Measurements from ENCODE around the gene ANKRD23.
A peak's percentile ranks its signal among the peaks of the same experiment; 100 is the strongest.

Gene ANKRD23

GRCh38 chr2:96809216-96809882 lies 34.5 kb downstream of the ANKRD23 start:
- peaks cover 16 to 19% of the 10 kb centered on the region in 2 donors for H3K36me3 ChIP-seq (replicated peaks in 1 of 2; ENCODE audit: control insufficient read depth in 2 of 2, insufficient read depth in 2 of 2, low read length in 2 of 2)
- no peak overlapping the region for H2AK5ac ChIP-seq (ENCODE audit: low read depth, low read length)
- no peak overlapping the region for H2BK5ac ChIP-seq (ENCODE audit: low read length)
- no peak overlapping the region for H3K4me3 ChIP-seq (ENCODE audit: low read length in 2 of 2)
- no peak overlapping the region for H3K4me2 ChIP-seq (ENCODE audit: insufficient read depth, low read length, poor library complexity, severe bottlenecking)
- H3K18ac ChIP-seq (ENCODE audit: low read length), result no peak overlapping the region
- H4K91ac ChIP-seq (ENCODE audit: low read depth, low read length, poor library complexity), result no peak overlapping the region
- no peak overlapping the region for H3K27ac ChIP-seq (replicated peaks; ENCODE audit: low read length)
- no peaks in the 10 kb centered on the region for H3K4me1 ChIP-seq (ENCODE audit: control insufficient read depth in 2 of 2, insufficient read depth in 1 of 2, low read depth in 1 of 2, low read length in 2 of 2)
- H3K79me1 ChIP-seq (ENCODE audit: low read depth, low read length), result peaks cover 3% of the 10 kb centered on the region
- H2BK15ac ChIP-seq (ENCODE audit: low read length), result no peak overlapping the region
- H2AFZ ChIP-seq (ENCODE audit: low read length), result no peak overlapping the region
- H2BK120ac ChIP-seq (ENCODE audit: low read depth, low read length), result no peak overlapping the region
- no peak overlapping the region for H3K4ac ChIP-seq (ENCODE audit: low read length)
- WGBS, 2 donors (ENCODE audit: extremely low coverage in 2 of 2, insufficient read length in 2 of 2, insufficient replicate concordance in 1 of 2), result no CpG with 5 or more reads among the region's 13 CpGs
- H2BK12ac ChIP-seq (ENCODE audit: low read length), result no peak overlapping the region
- H3K23ac ChIP-seq (ENCODE audit: low read depth, low read length, poor library complexity), result no peak overlapping the region
- peaks cover 0 to 2% of the 10 kb centered on the region in 2 donors for H3K9me3 ChIP-seq (replicated peaks in 1 of 2; ENCODE audit: control insufficient read depth in 2 of 2, insufficient read depth in 1 of 2, low read depth in 1 of 2, low read length in 2 of 2)
- DNase-seq (ENCODE audit: low spot score), result no peak
- no peak overlapping the region for H4K8ac ChIP-seq (ENCODE audit: low read depth, low read length)
- H3K14ac ChIP-seq (ENCODE audit: low read length), result no peak overlapping the region
- no peak overlapping the region for H3K9ac ChIP-seq (ENCODE audit: low read depth, low read length, poor library complexity)
- no peaks in the 10 kb centered on the region for H3K27me3 ChIP-seq (ENCODE audit: control insufficient read depth in 3 of 3, insufficient read depth in 3 of 3, low read depth in 1 of 3, low read length in 3 of 3)

- no peak overlapping the region for H4K8ac ChIP-seq (ENCODE audit: low read depth, low read length)
These were observed 35.5 kb downstream of the ANKRD23 start for GRCh38 chr2:96808176-96808837.

GRCh38 chr2:96807127-96807471 lies 36.7 kb downstream of the ANKRD23 start:
- H3K23ac ChIP-seq (ENCODE audit: low read depth, low read length, poor library complexity), result no peak overlapping the region
- H3K9me3 ChIP-seq (replicated peaks in 1 of 2; ENCODE audit: control insufficient read depth in 2 of 2, insufficient read depth in 1 of 2, low read depth in 1 of 2, low read length in 2 of 2), result peaks cover 0 to 2% of the 10 kb centered on the region in 2 donors
- no peak overlapping the region for H2AFZ ChIP-seq (ENCODE audit: low read length)
- H3K4me1 ChIP-seq (ENCODE audit: control insufficient read depth in 2 of 2, insufficient read depth in 1 of 2, low read depth in 1 of 2, low read length in 2 of 2), result no peaks in the 10 kb centered on the region
- no CpG with 5 or more reads among the region's 10 CpGs for WGBS, 2 donors (ENCODE audit: extremely low coverage in 2 of 2, insufficient read length in 2 of 2, insufficient replicate concordance in 1 of 2)
- H3K4me3 ChIP-seq (ENCODE audit: low read length in 2 of 2), result peak overlapping the region in 1 of 2 donors; percentile 52
- no peak overlapping the region for H2BK12ac ChIP-seq (ENCODE audit: low read length)
- H3K4me2 ChIP-seq (ENCODE audit: insufficient read depth, low read length, poor library complexity, severe bottlenecking), result no peak overlapping the region
- peaks cover 19 to 20% of the 10 kb centered on the region in 2 donors for H3K36me3 ChIP-seq (replicated peaks in 1 of 2; ENCODE audit: control insufficient read depth in 2 of 2, insufficient read depth in 2 of 2, low read length in 2 of 2)
- H3K4ac ChIP-seq (ENCODE audit: low read length), result no peak overlapping the region
- H4K91ac ChIP-seq (ENCODE audit: low read depth, low read length, poor library complexity), result no peak overlapping the region
- peaks cover 5% of the 10 kb centered on the region for H3K79me1 ChIP-seq (ENCODE audit: low read depth, low read length)
- H2AK5ac ChIP-seq (ENCODE audit: low read depth, low read length), result no peak overlapping the region
- no peak overlapping the region for H4K8ac ChIP-seq (ENCODE audit: low read depth, low read length)
- H3K9ac ChIP-seq (ENCODE audit: low read depth, low read length, poor library complexity), result no peak overlapping the region
- H3K14ac ChIP-seq (ENCODE audit: low read length), result peak overlapping the region; percentile 71
- no peaks in the 10 kb centered on the region for H3K27me3 ChIP-seq (ENCODE audit: control insufficient read depth in 3 of 3, insufficient read depth in 3 of 3, low read depth in 1 of 3, low read length in 3 of 3)
- H3K27ac ChIP-seq (replicated peaks; ENCODE audit: low read length), result no peak overlapping the region
- no peak overlapping the region for H3K18ac ChIP-seq (ENCODE audit: low read length)
- no peak overlapping the region for H2BK120ac ChIP-seq (ENCODE audit: low read depth, low read length)
- DNase-seq (ENCODE audit: low spot score), result no peak
- no peak overlapping the region for H2BK15ac ChIP-seq (ENCODE audit: low read length)
- H2BK5ac ChIP-seq (ENCODE audit: low read length), result no peak overlapping the region

More at GRCh38 chr2:96808176-96808837, 35.5 kb downstream of the ANKRD23 start:
- Histone ChIP-seq H3K27me3 (ENCODE audit: control insufficient read depth in 3 of 3, insufficient read depth in 3 of 3, low read depth in 1 of 3, low read length in 3 of 3) (no peaks in the 10 kb centered on the region), H2AFZ (ENCODE audit: low read length) (no peak overlapping the region), H2BK120ac (ENCODE audit: low read depth, low read length) (no peak overlapping the region), H2AK5ac (ENCODE audit: low read depth, low read length) (no peak overlapping the region), H3K14ac (ENCODE audit: low read length) (no peak overlapping the region), H2BK5ac (ENCODE audit: low read length) (no peak overlapping the region), H3K4me3 (ENCODE audit: low read length in 2 of 2) (no peak overlapping the region), H2BK12ac (ENCODE audit: low read length) (no peak overlapping the region), H3K9ac (ENCODE audit: low read depth, low read length, poor library complexity) (no peak overlapping the region), H4K91ac (ENCODE audit: low read depth, low read length, poor library complexity) (no peak overlapping the region), H3K4me2 (ENCODE audit: insufficient read depth, low read length, poor library complexity, severe bottlenecking) (no peak overlapping the region), H3K36me3 (replicated peaks in 1 of 2; ENCODE audit: control insufficient read depth in 2 of 2, insufficient read depth in 2 of 2, low read length in 2 of 2) (peaks cover 16 to 19% of the 10 kb centered on the region in 2 donors), H3K23ac (ENCODE audit: low read depth, low read length, poor library complexity) (no peak overlapping the region), H3K9me3 (replicated peaks in 1 of 2; ENCODE audit: control insufficient read depth in 2 of 2, insufficient read depth in 1 of 2, low read depth in 1 of 2, low read length in 2 of 2) (peaks cover 0 to 2% of the 10 kb centered on the region in 2 donors), H2BK15ac (ENCODE audit: low read length) (no peak overlapping the region), H3K4me1 (ENCODE audit: control insufficient read depth in 2 of 2, insufficient read depth in 1 of 2, low read depth in 1 of 2, low read length in 2 of 2) (no peaks in the 10 kb centered on the region), H3K4ac (ENCODE audit: low read length) (no peak overlapping the region), H3K18ac (ENCODE audit: low read length) (no peak overlapping the region), H3K79me1 (ENCODE audit: low read depth, low read length) (peaks cover 3% of the 10 kb centered on the region), H3K27ac (replicated peaks; ENCODE audit: low read length) (no peak overlapping the region)
- no peak for DNase-seq (ENCODE audit: low spot score)
- no CpG with 5 or more reads among the region's 10 CpGs for WGBS, 2 donors (ENCODE audit: extremely low coverage in 2 of 2, insufficient read length in 2 of 2, insufficient replicate concordance in 1 of 2)

GRCh38 chr2:96806468-96807126 lies 37.2 kb downstream of the ANKRD23 start:
- no peak overlapping the region for H2BK12ac ChIP-seq (ENCODE audit: low read length)
- H3K4me1 ChIP-seq (ENCODE audit: control insufficient read depth in 2 of 2, insufficient read depth in 1 of 2, low read depth in 1 of 2, low read length in 2 of 2), result no peaks in the 10 kb centered on the region
- no peak overlapping the region for H3K9ac ChIP-seq (ENCODE audit: low read depth, low read length, poor library complexity)
- H3K4ac ChIP-seq (ENCODE audit: low read length), result no peak overlapping the region
- no peak overlapping the region for H4K91ac ChIP-seq (ENCODE audit: low read depth, low read length, poor library complexity)
- peaks cover 23% of the 10 kb centered on the region in 2 donors for H3K36me3 ChIP-seq (replicated peaks in 1 of 2; ENCODE audit: control insufficient read depth in 2 of 2, insufficient read depth in 2 of 2, low read length in 2 of 2)
- H2BK15ac ChIP-seq (ENCODE audit: low read length), result no peak overlapping the region
- H3K23ac ChIP-seq (ENCODE audit: low read depth, low read length, poor library complexity), result no peak overlapping the region
- DNase-seq (ENCODE audit: low spot score), result no peak
- no peak overlapping the region for H4K8ac ChIP-seq (ENCODE audit: low read depth, low read length)
- no peak overlapping the region for H2AK5ac ChIP-seq (ENCODE audit: low read depth, low read length)
- no peak overlapping the region for H2BK120ac ChIP-seq (ENCODE audit: low read depth, low read length)
- peaks cover 5% of the 10 kb centered on the region for H3K79me1 ChIP-seq (ENCODE audit: low read depth, low read length)
- H3K18ac ChIP-seq (ENCODE audit: low read length), result no peak overlapping the region
- no peak overlapping the region for H2BK5ac ChIP-seq (ENCODE audit: low read length)
- WGBS, 2 donors (ENCODE audit: extremely low coverage in 2 of 2, insufficient read length in 2 of 2, insufficient replicate concordance in 1 of 2), result no CpG with 5 or more reads among the region's 23 CpGs
- H3K9me3 ChIP-seq (replicated peaks in 1 of 2; ENCODE audit: control insufficient read depth in 2 of 2, insufficient read depth in 1 of 2, low read depth in 1 of 2, low read length in 2 of 2), result peaks cover 0 to 5% of the 10 kb centered on the region in 2 donors
- H3K14ac ChIP-seq (ENCODE audit: low read length), result no peak overlapping the region
- no peak overlapping the region for H3K27ac ChIP-seq (replicated peaks; ENCODE audit: low read length)
- no peak overlapping the region for H2AFZ ChIP-seq (ENCODE audit: low read length)
- no peaks in the 10 kb centered on the region for H3K27me3 ChIP-seq (ENCODE audit: control insufficient read depth in 3 of 3, insufficient read depth in 3 of 3, low read depth in 1 of 3, low read length in 3 of 3)
- H3K4me2 ChIP-seq (ENCODE audit: insufficient read depth, low read length, poor library complexity, severe bottlenecking), result no peak overlapping the region
- no peak overlapping the region for H3K4me3 ChIP-seq (ENCODE audit: low read length in 2 of 2)

Measured in neuronal stem cell (in vitro differentiated cells).